H1 (cell line): ENCODE data around the gene WDR27. TPM values are rescaled to one million over a fixed set of nuclear protein-coding genes. Genes with fewer than 3 reads are reported as not detected.

Experiments used
- CTCF ChIA-PET: fragments of 300-600 bp; sonication (Branson Sonifier 250); formaldehyde crosslinking; loops from one replicate; lab custom pipeline; 2021; ENCODE audit not compliant: partially characterized antibody; lab: Charles Lee
- POLR2A ChIA-PET: fragments of 300-600 bp; sonication (Branson Sonifier 250); formaldehyde crosslinking; loops from one replicate; lab custom pipeline; 2021; ENCODE audit warnings: inconsistent platforms; ENCODE audit not compliant: partially characterized antibody; lab: Charles Lee
- DNase-seq, 2 experiments: peaks; one replicate each; pipeline versions ENCODE4 v3.0.0 to v3.0.0-alpha.2; 2010 to 2022; ENCODE audit warnings: low spot score in 2 of 2, low read depth in 1 of 2, mixed read lengths in 1 of 2
- FAIRE-seq: peaks from 2 replicates; lab custom pipeline; 2011; peaks lifted over from hg19 to GRCh38; lab: Jason Lieb, UNC
- H2AFZ ChIP-seq: 2 replicates; pipeline ENCODE4 v1.8.1; 2012; ENCODE audit warnings: low read length, inconsistent platforms
- H2AK5ac ChIP-seq: 2 replicates; pipeline ENCODE4 v1.6.1; 2013; ENCODE audit warnings: low read depth, low read length
- H2BK120ac ChIP-seq: replicated peaks from 2 replicates; pipeline ENCODE3; 2013; ENCODE audit warnings: low read depth, low read length, inconsistent platforms
- H2BK12ac ChIP-seq: 2 replicates; pipeline ENCODE4 v1.6.1; 2013; ENCODE audit warnings: low read depth, low read length
- H2BK15ac ChIP-seq: 2 replicates; pipeline ENCODE4 v1.6.1; 2013; ENCODE audit warnings: low read length
- H2BK20ac ChIP-seq: 2 replicates; pipeline ENCODE4 v1.6.1; 2013; ENCODE audit warnings: low read length
- H2BK5ac ChIP-seq: 2 replicates; pipeline ENCODE4 v1.6.1; 2013; ENCODE audit warnings: low read depth, low read length
- H3K14ac ChIP-seq: 2 replicates; pipeline ENCODE4 v1.6.1; 2013; ENCODE audit warnings: inconsistent platforms; ENCODE audit not compliant: insufficient read length
- H3K18ac ChIP-seq: 2 replicates; pipeline ENCODE4 v1.6.1; 2013; ENCODE audit warnings: low read length; ENCODE audit errors: extremely low read depth
- H3K23ac ChIP-seq: 2 replicates; pipeline ENCODE4 v1.6.1; 2013; ENCODE audit warnings: inconsistent platforms; ENCODE audit not compliant: insufficient read length
- H3K23me2 ChIP-seq: 2 replicates; pipeline ENCODE4 v1.6.1; 2013; ENCODE audit warnings: low read depth, low read length
- H3K27ac ChIP-seq: 2 replicates; pipeline ENCODE4 v1.6.1; 2011; ENCODE audit warnings: low read depth, low read length, inconsistent platforms
- H3K27me3 ChIP-seq, 4 experiments: replicated peaks in 1 of 4; 1 replicate in 1 of 4; 2 replicates in 3 of 4; pipeline versions ENCODE4 v1.6.1 to v1.8.1; 2011 to 2013; ENCODE audit warnings: low read length in 3 of 4, mild to moderate bottlenecking in 3 of 4, inconsistent platforms in 2 of 4, mixed read lengths in 2 of 4, moderate library complexity in 1 of 4; ENCODE audit not compliant: control insufficient read depth in 3 of 4, insufficient read depth in 3 of 4; ENCODE audit errors: extremely low read depth in 1 of 4
- H3K36me3 ChIP-seq, 4 experiments: 2 replicates each; pipeline versions ENCODE4 v1.6.1 to v1.8.1; 2011 to 2013; ENCODE audit warnings: mild to moderate bottlenecking in 4 of 4, low read length in 3 of 4, moderate library complexity in 2 of 4, control low read depth in 1 of 4, inconsistent platforms in 1 of 4; ENCODE audit not compliant: insufficient read depth in 4 of 4, control insufficient read depth in 2 of 4
- H3K4ac ChIP-seq: replicated peaks from 2 replicates; pipeline ENCODE3; 2013; ENCODE audit warnings: low read length, low read depth, mixed read lengths, inconsistent platforms; ENCODE audit not compliant: insufficient read length
- H3K4me1 ChIP-seq, 4 experiments: replicated peaks in 1 of 4; 1 replicate in 1 of 4; 2 replicates in 3 of 4; pipeline versions ENCODE4 v1.6.1 to v1.8.1; 2011 to 2013; ENCODE audit warnings: low read length in 3 of 4, inconsistent platforms in 2 of 4, mixed read lengths in 1 of 4; ENCODE audit not compliant: insufficient read depth in 4 of 4, control insufficient read depth in 3 of 4
- H3K4me2 ChIP-seq, 2 experiments: 2 replicates each; pipeline versions ENCODE4 v1.6.1 to v1.8.1; 2011 to 2013; ENCODE audit warnings: low read depth in 2 of 2, low read length in 2 of 2, control low read depth in 1 of 2, inconsistent platforms in 1 of 2, mild to moderate bottlenecking in 1 of 2; ENCODE audit not compliant: insufficient read depth in 1 of 2
- H3K4me3 ChIP-seq, 4 experiments: fragments of 200-600, 300-600 bp in 1 of 4; sonication (generic), shearing (Covaris generic), sonication (Bioruptor Twin) in 1 of 4; 2 replicates each; pipeline versions ENCODE4 v1.5.1 to v1.8.1; 2011 to 2016; ENCODE audit warnings: low read length in 4 of 4, low read depth in 3 of 4, control low read depth in 2 of 4, inconsistent platforms in 2 of 4, mild to moderate bottlenecking in 2 of 4, mixed read lengths in 1 of 4, moderate library complexity in 1 of 4; ENCODE audit not compliant: insufficient read depth in 2 of 4; ENCODE audit errors: extremely low read depth in 1 of 4
- H3K56ac ChIP-seq: replicated peaks from 2 replicates; pipeline ENCODE3; 2013; ENCODE audit warnings: low read depth, mild to moderate bottlenecking, mixed read lengths, low read length, inconsistent platforms; ENCODE audit not compliant: insufficient read length
- H3K79me1 ChIP-seq: 2 replicates; pipeline ENCODE4 v1.6.1; 2013; ENCODE audit warnings: low read depth, low read length, control low read depth
- H3K79me2 ChIP-seq, 2 experiments: 2 replicates each; pipeline versions ENCODE4 v1.6.1 to v1.8.1; 2012 to 2013; ENCODE audit warnings: low read length in 2 of 2, mild to moderate bottlenecking in 2 of 2, inconsistent platforms in 1 of 2; ENCODE audit not compliant: insufficient read depth in 2 of 2, control insufficient read depth in 1 of 2
- H3K9ac ChIP-seq, 4 experiments: replicated peaks in 1 of 4; 1 replicate in 1 of 4; 2 replicates in 3 of 4; pipeline versions ENCODE4 v1.6.1 to v1.8.1; 2011 to 2013; ENCODE audit warnings: low read depth in 3 of 4, low read length in 3 of 4, control low read depth in 2 of 4, mild to moderate bottlenecking in 2 of 4, moderate library complexity in 2 of 4, inconsistent platforms in 1 of 4; ENCODE audit errors: extremely low read depth in 1 of 4
- H3K9me3 ChIP-seq, 2 experiments: 2 replicates each; pipeline versions ENCODE4 v1.6.1 to v1.8.1; 2012 to 2013; ENCODE audit warnings: mild to moderate bottlenecking in 2 of 2, moderate library complexity in 2 of 2, control low read depth in 1 of 2, inconsistent platforms in 1 of 2, low read depth in 1 of 2, low read length in 1 of 2, mixed read lengths in 1 of 2; ENCODE audit not compliant: insufficient read depth in 2 of 2
- H4K20me1 ChIP-seq, 2 experiments: replicated peaks in 1 of 2; 2 replicates each; pipeline versions ENCODE3 to v1.8.1; 2011 to 2013; ENCODE audit warnings: inconsistent platforms in 2 of 2, low read length in 2 of 2, mild to moderate bottlenecking in 1 of 2; ENCODE audit not compliant: insufficient read depth in 2 of 2, control insufficient read depth in 1 of 2
- H4K5ac ChIP-seq: 2 replicates; pipeline ENCODE4 v1.6.1; 2013; ENCODE audit warnings: low read length, low read depth, mixed read lengths, inconsistent platforms; ENCODE audit not compliant: insufficient read length
- H4K8ac ChIP-seq: 2 replicates; pipeline ENCODE4 v1.8.0; 2013; ENCODE audit warnings: mild to moderate bottlenecking, moderate library complexity, low read length, inconsistent platforms; ENCODE audit not compliant: insufficient read depth; ENCODE audit errors: extremely low read depth
- H4K91ac ChIP-seq: replicated peaks from 2 replicates; pipeline ENCODE3; 2013; ENCODE audit warnings: low read length, mixed read lengths, inconsistent platforms; ENCODE audit not compliant: insufficient read length
- KDM4A ChIP-seq: IDR thresholded peaks from one replicate; pipeline ENCODE4 v1.7.1; 2012; ENCODE audit warnings: low read depth, mild to moderate bottlenecking, moderate library complexity, low read length, inconsistent platforms; ENCODE audit not compliant: severe bottlenecking
- RFX5 ChIP-seq: IDR thresholded peaks from 2 replicates; pipeline ENCODE4 v1.6.1; 2011; ENCODE audit warnings: low read depth, low read length, improper control_type of control experiment, borderline replicate concordance
- YY1 ChIP-seq: IDR thresholded peaks from 2 replicates; pipeline ENCODE4 v1.6.1; 2011; ENCODE audit warnings: low read depth, mild to moderate bottlenecking, low read length
- polyA plus RNA-seq, 7 experiments: library from polyadenylated mRNA; depleted of rRNA in 3 of 7; stranded (reverse) in 5 of 7; unstranded in 2 of 7; fragments of >200 nt in 5 of 7; fragments of 200-250 nt in 2 of 7; gene quantifications; 1 replicate in 5 of 7; 2 replicates in 1 of 7; 4 replicates in 1 of 7; pipeline versions ENCODE4 v1.2.1 to v1.2.3, GENCODE V29; 2011 to 2013; ENCODE audit warnings: missing spikeins in 2 of 7, mixed read lengths in 2 of 7
- total RNA-seq: library from RNA; stranded (reverse); fragmentation: NEBNext Ultra II Directional; extraction: Animal tissue kit (Norgen Biotek cat#: 25700); gene quantifications from 2 replicates; pipeline ENCODE4 v1.2.1, GENCODE V29; 2021
- TF ChIP-seq, protein P1 (sequence below): IDR thresholded peaks from 2 replicates; pipeline ENCODE4 v1.6.1; 2011; ENCODE audit warnings: low read length, improper control_type of control experiment

Gene WDR27
- total and polyA plus RNA-seq, 2 of the 8 experiments (the other 6 are each of a cell fraction or from before 2014, with no cell fraction given) = 53.6 to 68.6 TPM

DNA sequence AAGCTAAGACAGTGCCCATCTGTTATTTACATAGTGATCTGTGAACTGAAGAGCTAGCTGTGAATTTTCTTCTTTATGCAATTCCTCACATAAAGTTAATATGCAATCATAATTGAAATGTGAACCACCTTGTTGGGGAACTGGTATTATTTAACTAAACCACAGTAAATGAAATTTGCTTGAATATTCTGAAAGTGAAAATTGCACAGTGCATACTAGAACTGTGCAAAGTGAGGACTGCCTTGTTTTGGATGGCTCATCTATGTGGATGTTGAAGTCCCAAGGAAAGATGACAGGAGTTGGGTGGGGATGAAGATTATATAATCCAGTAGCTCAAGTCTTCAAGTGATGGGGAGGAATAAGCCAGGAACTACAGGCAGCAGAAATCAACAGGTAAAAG is 28.1 kb upstream of the WDR27 start:
- no peak for DNase-seq
- Histone ChIP-seq H3K27ac (no peak overlapping the region), H3K4me1 (peaks cover 0 to 6% (median 4%) of the 10 kb centered on the region in 4 experiments; a peak in 4 of 7 replicates), H3K27me3 (no peaks in the 10 kb centered on the region), H3K23ac (no peak overlapping the region), H2BK5ac (no peak overlapping the region), H2BK15ac (no peak overlapping the region), H2BK120ac (no peak overlapping the region), H3K9ac (no peak overlapping the region), H2AFZ (no peak overlapping the region), H3K18ac (no peak overlapping the region), H2AK5ac (no peak overlapping the region), H2BK20ac (no peak overlapping the region), H4K5ac (no peak overlapping the region), H3K79me2 (no peaks in the 10 kb centered on the region), H4K20me1 (no peaks in the 10 kb centered on the region), H2BK12ac (no peak overlapping the region), H3K36me3 (no peaks in the 10 kb centered on the region), H4K91ac (no peak overlapping the region), H3K4me2 (no peak overlapping the region), H3K23me2 (peaks cover 4% of the 10 kb centered on the region; the same call in 1 of the 2 replicates), H3K9me3 (no peaks in the 10 kb centered on the region), H3K79me1 (no peaks in the 10 kb centered on the region; the same call in 1 of the 2 replicates), H3K14ac (no peak overlapping the region), H4K8ac (no peak overlapping the region), H3K56ac (no peak overlapping the region), H3K4me3 (no peak overlapping the region), H3K4ac (no peak overlapping the region)
- TF ChIP-seq, protein P1, sequence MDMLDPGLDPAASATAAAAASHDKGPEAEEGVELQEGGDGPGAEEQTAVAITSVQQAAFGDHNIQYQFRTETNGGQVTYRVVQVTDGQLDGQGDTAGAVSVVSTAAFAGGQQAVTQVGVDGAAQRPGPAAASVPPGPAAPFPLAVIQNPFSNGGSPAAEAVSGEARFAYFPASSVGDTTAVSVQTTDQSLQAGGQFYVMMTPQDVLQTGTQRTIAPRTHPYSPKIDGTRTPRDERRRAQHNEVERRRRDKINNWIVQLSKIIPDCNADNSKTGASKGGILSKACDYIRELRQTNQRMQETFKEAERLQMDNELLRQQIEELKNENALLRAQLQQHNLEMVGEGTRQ = no peak
- TF ChIP-seq RFX5 = no peak
- TF ChIP-seq KDM4A = no peak
- TF ChIP-seq YY1 = no peak
- ChIA-PET CTCF (interaction anchor here (1.0 kb wide), 1 partner anchor 17 kb away, joined by 3 read pairs; no protein-coding TSS in a partner anchor), POLR2A (interaction anchor here (0.7 kb wide), 1 partner anchor 22 kb away, joined by 3 read pairs; the partner anchor contains the start of genes DYNLT2 and ERMARD)
- FAIRE-seq = no peak
